ENCODE measurements around the gene DNAH7.

DNA sequence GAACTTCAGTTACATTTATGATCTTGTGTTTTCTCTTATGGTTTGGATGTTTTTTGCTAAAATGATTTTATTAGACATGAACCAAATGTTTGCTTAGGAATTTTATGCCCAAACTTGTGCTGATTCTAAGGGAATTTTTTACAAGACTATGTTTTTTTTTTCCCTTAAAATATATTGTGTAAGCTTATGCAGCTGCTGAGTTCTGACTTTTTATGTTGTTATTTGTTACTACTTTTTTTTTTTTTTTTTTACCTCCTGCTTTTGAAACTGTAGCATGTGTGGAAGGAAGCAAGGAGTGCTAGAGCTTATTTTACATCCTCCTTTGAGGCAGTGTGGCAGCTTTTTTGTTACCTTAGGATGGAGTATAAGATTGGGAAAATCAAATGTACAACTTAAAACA lies 6.0 kb upstream of the DNAH7 start:
- TF ChIP-seq POLR2A (IDR thresholded peaks at IDR 0.05) = no peak
- TF ChIP-seq, protein P1, sequence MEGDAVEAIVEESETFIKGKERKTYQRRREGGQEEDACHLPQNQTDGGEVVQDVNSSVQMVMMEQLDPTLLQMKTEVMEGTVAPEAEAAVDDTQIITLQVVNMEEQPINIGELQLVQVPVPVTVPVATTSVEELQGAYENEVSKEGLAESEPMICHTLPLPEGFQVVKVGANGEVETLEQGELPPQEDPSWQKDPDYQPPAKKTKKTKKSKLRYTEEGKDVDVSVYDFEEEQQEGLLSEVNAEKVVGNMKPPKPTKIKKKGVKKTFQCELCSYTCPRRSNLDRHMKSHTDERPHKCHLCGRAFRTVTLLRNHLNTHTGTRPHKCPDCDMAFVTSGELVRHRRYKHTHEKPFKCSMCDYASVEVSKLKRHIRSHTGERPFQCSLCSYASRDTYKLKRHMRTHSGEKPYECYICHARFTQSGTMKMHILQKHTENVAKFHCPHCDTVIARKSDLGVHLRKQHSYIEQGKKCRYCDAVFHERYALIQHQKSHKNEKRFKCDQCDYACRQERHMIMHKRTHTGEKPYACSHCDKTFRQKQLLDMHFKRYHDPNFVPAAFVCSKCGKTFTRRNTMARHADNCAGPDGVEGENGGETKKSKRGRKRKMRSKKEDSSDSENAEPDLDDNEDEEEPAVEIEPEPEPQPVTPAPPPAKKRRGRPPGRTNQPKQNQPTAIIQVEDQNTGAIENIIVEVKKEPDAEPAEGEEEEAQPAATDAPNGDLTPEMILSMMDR (IDR thresholded peaks at IDR 0.05) = no peak

Data from adrenal gland (tissue), 5 donors.